Activated CD4-positive, CD25-positive, alpha-beta regulatory T cell (primary cell): ENCODE results near the gene TSTD2.
"Not testable (repeated sequence)": the region's sequence is repeated elsewhere in the genome, so short reads cannot be mapped to it uniquely, and the experiment has no call there.

Experiments used
- DNase-seq, 4 experiments: peaks; one replicate each; lab custom pipeline; 2025; lab: John Stamatoyannopoulos, UW

Gene TSTD2

DNA sequence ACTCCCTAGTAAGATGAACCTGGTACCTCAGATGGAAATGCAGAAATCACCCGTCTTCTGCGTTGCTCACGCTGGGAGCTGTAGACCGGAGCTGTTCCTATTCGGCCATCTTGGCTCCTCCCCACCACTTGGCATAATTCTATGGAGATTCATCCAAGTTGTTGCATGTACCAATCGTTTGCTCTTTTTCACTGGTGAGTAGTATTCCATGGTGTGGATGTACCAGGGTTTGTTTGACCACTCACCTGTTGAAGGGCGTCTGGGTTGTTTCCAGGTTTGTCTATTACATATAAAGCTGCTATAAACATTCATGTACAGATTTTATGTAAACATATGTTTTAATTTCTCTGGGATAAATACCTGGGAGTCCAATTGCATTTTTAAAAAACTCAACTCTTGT, 46.3 kb downstream of the TSTD2 start:
- DNase-seq = not testable (repeated sequence)

DNA sequence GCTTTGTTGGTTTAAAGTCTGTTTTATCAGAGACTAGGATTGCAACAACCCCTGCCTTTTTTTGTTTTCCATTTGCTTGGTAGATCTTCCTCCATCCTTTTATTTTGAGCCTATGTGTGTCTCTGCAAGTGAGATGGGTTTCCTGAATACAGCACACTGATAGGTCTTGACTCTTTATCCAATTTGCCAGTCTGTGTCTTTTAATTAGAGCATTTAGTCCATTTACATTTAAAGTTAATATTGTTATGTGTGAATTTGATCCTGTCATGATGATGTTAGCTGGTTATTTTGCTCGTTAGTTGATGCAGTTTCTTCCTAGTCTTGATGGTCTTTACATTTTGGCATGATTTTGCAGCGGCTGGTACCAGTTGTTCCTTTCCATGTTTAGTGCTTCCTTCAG, 48.4 kb downstream of the TSTD2 start:
- not testable (repeated sequence) for DNase-seq

- not testable (repeated sequence) for DNase-seq
Measured at GRCh38 chr9:97581590-97581989, 51.6 kb downstream of the TSTD2 start.

- no peak for DNase-seq
Measured at GRCh38 chr9:97579914-97580313, 53.3 kb downstream of the TSTD2 start.

- DNase-seq = no peak
Measured at GRCh38 chr9:97578846-97579245, 54.3 kb downstream of the TSTD2 start.

- DNase-seq = no peak
Measured at GRCh38 chr9:97577051-97577450, 56.1 kb downstream of the TSTD2 start.

DNA sequence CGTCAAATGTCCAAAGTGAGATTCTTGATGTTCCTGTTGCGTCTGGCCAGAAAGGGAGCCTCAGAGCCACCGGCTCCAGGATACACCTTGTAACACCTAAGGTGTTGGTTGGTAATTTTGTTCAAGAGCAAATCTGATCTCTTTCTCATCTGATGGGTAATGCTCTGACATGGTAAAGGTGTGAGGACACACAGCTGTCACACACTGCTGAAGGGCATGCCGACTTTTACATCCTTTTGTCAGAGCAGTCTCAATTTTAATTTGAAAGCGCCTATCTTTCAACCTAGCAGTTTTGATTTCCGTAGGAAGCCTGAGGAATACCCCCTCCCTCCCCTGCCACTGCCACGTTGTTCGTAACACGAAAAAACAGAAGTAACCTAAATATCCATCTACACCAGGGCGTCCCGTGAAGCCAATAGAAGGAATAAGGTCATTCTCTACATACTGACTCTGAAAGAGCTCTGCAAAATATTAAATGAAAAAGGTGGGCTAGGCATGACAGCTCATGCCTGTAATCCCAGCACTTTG, 57.4 kb downstream of the TSTD2 start:
- no peak for DNase-seq

DNA sequence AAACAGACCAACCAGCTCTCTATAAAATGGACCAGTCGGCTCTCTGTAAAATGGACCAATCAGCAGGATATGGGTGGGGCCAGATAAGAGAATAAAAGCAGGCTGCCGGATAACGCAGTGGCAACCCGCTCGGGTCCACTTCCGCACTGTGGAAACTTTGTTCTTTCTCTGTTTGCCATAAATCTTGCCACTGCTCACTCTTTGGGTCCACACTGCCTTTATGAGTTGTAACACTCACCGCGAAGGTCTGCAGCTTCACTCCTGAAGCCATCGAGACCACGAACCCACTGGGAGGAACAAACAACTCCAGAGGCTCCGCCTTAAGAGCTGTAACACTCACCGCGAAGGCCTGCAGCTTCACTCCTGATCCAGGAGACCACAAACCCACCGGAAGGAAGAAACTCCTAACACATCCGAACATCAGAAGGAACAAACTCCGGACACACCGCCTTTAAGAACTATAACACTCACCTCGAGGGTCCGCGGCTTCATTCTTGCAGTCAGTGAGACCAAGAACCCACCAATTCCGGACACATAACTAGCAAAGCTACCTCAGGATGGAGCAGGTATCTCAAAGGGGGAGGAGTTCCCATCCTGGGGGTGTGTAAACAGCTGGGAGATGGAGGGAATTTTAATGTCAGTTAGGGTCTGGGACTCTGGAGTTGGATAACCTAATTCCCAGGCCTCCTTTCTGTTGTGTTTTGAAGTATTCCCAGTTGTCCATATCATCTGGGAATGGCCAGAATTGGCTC, 58.1 kb downstream of the TSTD2 start:
- peak in 2 of 4 experiments; percentile 3 to 24 for DNase-seq

- DNase-seq = not testable (repeated sequence)
Measured at GRCh38 chr9:97574101-97574571, 59.0 kb downstream of the TSTD2 start.

DNA sequence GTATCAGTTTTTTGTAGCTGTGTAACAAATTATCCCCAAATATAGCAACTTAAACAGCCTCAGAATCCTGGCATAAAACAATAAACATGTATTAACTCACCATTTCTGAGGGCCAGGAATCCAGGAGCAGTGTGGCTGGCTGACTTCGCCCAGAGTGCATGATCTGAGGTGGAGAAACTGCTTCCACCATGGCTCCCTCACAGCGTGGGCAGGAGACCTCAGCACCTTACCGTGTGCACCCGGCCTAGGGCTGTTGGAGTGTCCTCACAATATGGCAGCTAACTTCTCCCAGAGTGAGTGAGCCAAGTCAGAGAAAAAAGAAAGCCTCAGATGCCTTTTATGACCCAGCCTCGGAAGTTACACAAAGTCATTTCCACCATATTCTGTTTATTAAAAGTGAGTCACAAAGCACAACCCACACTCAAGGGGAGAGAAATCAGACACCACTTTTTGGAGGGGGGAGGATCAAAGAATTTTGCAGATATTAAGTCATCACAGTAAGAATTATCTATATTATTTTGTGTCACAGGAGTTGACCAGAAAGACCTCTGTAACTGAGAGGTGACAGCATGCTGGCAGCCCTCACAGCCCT, 59.6 kb downstream of the TSTD2 start:
- no peak for DNase-seq

DNA sequence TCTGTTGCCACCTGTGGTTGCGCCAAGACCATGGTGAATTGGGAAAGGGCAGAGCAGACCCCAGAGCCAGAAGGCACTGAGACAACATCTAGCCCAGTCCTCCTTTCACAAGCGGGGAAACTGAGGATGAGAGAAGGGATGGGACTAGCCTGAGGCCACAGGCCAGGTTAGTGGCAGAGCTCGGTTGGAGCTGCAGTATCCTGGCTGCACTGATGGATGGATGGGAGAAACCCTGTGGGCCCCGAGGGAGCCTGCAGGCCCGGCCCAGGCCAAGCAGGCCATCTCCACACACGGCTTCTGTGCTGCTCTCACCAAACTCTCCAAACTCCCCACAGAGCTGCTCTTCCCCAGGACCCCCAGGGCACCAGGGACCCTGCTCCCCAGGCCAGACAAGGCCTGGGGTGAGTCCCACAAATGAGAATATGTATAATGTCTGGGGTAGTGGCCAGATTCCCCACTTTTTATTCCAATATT, 60.2 kb downstream of the TSTD2 start:
- no peak for DNase-seq

DNA sequence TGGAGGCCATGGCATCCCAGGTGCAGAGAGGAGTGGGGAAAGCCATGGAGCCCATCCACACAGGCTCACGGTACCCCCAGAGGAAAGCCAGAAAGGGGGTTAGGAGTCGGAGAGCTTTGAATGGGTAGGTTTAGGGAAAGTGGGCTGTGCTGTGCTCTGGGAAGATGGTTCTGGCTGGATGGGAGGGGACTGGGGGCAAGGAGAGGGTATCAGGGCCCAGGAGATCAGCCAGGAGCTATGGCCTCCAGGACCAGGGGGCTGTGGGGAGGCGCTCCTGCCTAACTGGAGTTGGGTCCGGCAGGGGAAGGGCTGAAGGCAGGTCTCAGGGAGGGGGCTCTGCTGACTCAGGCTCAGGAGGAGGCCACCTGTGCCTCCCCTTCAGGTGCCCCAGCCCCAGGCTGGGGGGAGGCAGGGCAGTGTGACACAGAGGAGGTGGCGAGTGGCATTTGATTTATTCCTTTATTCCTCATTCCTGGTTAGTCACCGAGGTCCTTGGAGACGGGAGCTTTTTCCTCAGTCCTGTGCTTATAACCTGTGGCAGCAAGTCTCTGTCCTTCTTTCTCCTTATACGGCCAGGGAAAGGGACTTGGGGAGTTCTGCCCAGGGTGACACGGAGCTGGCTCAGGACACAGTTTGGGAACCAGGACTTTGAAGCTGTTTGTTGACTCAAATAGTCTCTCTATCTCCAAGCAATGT, 60.8 kb downstream of the TSTD2 start:
- no peak for DNase-seq

DNA sequence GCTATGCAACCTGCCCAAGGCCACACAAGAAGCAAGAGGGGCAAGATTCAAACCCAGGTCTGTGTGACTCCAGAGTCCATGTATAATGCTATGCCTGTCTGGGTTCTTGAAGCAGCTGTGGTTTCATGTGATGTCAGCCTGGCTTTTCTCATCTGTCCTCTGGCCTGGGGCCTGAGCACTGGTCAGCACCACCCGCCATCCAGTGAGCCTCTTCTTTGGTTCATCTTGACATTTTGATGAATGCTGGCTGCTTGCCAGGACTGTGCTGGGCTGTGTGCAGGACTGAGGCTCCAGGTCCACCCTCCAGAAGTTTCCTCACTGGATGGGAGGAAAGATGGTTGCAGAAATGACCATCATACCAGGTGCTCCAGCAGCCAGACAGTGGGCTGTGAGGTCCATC, 61.5 kb downstream of the TSTD2 start:
- no peak for DNase-seq

- DNase-seq = no peak
Measured at GRCh38 chr9:97570899-97571298, 62.3 kb downstream of the TSTD2 start.

DNA sequence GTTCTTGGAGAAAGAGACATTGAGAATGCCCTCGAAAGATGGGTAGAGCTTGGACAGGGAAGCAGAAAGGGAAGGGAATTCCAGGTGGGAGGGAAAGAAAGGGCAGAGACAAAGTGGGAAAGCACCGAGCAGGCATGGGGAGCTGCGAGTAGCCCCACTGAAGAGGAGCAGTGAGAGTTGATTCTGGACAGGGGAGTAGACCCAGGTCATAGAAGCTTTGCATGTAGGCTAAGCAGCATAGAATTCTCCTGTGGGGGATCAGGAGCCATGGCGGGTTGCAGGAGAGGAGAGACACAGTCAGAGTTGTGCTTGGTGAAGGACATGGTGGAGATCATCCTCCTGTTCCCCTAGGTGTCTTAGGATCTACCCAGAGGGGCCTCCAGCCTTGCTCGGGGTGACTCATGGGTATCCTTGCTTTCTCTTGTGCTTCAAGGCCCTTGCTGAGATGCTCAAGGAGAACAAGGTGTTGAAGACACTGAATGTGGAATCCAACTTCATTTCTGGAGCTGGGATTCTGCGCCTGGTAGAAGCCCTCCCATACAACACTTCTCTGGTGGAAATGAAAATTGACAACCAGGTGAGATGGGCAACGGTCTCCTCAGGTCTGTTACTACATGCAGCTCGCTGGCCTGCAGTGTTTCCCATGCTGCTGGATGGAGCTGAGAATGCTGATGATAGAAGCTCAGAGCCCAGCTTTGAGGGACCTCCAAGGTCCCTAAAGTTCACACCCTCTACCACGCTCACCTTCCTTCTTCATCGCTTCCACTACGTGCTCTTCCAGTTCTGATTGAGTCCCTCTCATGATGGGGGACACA, 64.5 kb downstream of the TSTD2 start:
- DNase-seq = no peak

DNA sequence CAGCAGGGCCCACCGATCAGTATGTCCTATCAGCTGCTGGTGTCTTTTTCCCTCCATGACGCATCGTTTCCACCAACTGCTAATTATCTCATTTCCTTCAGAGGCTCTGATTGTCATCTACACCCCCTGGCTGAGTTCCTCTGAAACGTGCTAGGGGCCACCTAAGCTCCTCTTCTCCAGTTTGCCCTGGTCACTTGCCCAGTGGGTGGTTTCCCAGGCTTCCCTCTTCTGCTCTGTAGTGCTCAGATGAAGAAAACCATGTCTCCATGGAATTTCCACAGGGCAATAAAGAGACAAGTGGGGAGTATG, 65.3 kb downstream of the TSTD2 start:
- DNase-seq = no peak

DNA sequence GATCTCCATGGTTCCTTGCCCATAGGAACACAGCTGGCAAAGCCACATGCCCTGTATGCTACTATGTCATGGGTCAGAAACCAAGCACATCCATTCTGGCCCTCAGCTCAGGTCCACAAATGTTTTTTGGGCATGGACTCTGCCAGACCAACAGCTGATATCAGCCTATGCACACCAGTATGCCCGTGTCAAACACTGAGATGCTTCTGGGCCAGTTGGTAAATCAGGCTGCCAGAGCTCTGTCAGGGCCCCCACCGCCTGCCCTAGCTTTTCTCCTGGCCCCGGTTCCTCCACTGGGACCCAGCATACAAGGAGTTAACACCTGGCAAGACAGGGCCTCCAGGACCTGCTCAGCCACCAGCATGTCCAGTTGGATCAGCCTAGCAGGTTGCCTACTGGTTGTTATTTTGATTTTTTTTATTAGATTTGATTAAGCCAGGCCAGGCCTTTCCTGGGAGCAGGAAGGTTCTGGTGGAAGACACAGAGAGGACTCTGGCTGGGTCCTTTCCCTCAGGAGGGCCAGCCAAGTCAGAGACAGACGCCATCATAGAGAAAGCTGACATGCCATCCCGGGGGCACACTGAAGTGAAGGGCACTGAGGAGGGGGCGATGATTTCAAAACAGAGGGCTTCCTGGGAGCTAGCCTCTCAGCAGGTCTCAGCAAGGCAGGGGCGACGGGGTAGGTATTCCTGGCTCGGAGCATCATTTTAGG, 65.8 kb downstream of the TSTD2 start:
- DNase-seq = no peak

- DNase-seq = no peak
Measured at GRCh38 chr9:97565262-97565661, 67.9 kb downstream of the TSTD2 start.

DNA sequence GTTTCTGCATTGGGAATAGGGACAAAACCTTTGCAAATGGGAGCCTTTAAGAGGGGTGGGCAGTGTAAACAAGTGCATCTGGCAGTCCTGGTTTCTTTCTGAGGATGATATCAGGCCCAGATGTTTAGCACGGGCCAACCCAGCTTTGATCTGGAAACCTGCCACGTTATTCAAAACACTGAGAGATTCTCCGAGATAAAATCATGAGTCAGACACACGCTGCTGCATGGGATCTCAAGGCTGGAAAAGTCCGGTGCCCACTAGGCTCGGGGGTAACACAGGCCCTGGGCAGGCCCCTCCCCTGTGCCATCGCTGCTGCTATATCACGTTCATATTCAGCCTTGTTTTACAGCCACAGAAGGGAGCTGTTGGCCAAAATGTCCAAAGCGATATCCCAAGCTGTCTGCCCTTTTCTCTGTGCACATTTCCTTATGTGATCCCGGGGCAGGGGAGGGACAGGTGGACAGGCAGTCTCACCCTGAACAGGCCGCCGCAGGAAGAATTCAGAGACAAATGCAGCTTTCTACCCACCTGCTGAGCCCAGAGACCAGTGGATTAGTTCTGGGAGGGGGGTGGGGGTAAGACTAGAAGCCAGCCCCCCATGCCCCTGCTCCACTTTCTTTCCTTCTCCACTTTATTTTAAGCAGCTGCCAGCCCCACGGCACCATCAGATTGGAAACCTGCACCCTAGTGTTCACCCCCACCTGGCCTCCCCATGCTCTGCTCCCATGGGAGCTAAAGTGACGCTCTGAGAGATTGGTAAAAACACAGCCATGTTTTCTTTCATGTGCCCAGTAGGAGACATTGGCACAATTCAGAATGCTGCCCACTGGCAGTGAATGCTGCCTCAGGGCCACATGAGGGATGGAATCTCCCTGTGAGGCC, 68.6 kb downstream of the TSTD2 start:
- DNase-seq = no peak

DNA sequence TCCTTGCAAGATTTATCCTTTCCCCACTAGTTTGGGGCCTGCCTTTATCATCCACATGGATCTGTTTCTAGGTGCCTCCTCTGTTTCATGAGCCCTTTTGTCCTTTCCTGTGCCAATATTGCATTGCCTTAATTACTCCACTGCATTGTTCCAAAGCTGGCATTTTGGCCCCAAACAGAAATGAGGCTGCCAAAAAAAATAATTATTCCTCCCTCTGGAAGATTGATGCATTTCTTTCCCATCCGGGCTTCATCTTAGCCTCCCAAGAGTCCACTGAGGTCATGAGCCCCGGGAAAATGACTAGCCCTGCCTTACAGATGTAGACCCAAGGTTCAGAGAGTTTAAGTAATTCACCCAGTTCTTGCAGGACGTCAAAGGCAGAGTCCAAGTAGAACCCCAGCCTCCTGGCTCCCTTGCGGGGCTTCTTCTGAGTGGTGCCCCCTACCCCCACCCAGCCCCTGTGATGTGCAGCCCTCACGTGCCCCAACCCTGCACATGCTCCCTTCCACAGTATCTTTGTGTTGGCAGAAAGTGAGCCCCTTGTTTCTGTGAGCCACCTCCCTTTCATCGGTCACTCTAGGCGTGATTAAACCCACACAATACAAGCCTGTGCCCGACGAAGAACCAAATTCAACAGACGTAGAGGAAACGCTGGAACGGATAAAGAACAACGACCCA, 69.6 kb downstream of the TSTD2 start:
- DNase-seq = no peak
